Coronary artery (tissue), 2 donors: ENCODE results near the gene SCGB1A1.

Experiments
- DNase-seq: peaks from one replicate; pipeline ENCODE4 v3.0.0-alpha.2; 2017; ENCODE audit warnings: low spot score
- H3K27ac ChIP-seq, 2 donors: fragments of 200-600 bp; sonication (generic); one replicate each; pipeline ENCODE4 v1.5.1; 2016 to 2019
- H3K4me3 ChIP-seq: fragments of 200-600 bp; sonication (generic); 2 replicates; pipeline ENCODE4 v1.5.1; 2016; ENCODE audit warnings: mild to moderate bottlenecking, moderate library complexity
- CTCF ChIP-seq: fragments of 200-600 bp; sonication (generic); IDR thresholded peaks from one replicate; pipeline ENCODE4 v1.5.1; 2019; ENCODE audit warnings: antibody characterized with exemption

The SCGB1A1 gene

DNA sequence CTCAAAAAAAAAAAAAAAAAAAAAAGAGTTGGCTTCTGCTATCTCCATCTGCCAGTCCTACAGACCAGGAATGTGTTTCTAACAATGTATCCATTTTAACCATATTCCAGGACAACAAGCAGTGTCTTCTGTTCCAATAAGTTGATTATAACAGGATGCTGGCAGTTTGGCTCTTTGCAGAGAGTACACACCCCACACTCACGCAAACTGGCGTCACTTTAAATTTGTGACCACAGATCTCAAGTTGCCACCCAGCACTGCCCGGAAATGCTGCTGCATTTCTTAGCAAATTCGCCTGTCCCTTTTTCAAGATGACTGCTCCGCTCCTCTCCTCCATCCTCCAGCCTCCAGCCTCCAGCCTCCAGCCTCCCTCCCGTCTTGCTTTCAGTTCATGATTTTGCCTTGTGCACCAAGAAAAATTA lies 44.3 kb downstream of the SCGB1A1 start:
- DNase-seq = no peak
- H3K27ac ChIP-seq = no peak overlapping the region
- TF ChIP-seq CTCF = no peak

GRCh38 chr11:62464655-62465054 lies 45.8 kb downstream of the SCGB1A1 start:
- H3K4me3 ChIP-seq = no peak overlapping the region
- DNase-seq = no peak
- TF ChIP-seq CTCF = no peak
- no peak overlapping the region for H3K27ac ChIP-seq

More for the DNA sequence above, 44.3 kb downstream of the SCGB1A1 start:
- no peak overlapping the region for H3K4me3 ChIP-seq

GRCh38 chr11:62466444-62466843 lies 47.6 kb downstream of the SCGB1A1 start:
- H3K4me3 ChIP-seq = no peak overlapping the region
- H3K27ac ChIP-seq = no peak overlapping the region
- DNase-seq = no peak
- no peak for TF ChIP-seq CTCF

- DNase-seq = no peak
- no peak for TF ChIP-seq CTCF
- Histone ChIP-seq H3K4me3 (no peak overlapping the region), H3K27ac (no peak overlapping the region)
Measured at GRCh38 chr11:62468577-62468976, 49.7 kb downstream of the SCGB1A1 start.

GRCh38 chr11:62471603-62472002 lies 52.8 kb downstream of the SCGB1A1 start:
- no peak for DNase-seq
- peak overlapping the region in 1 of 2 donors; percentile 27 for H3K27ac ChIP-seq
- H3K4me3 ChIP-seq = no peak overlapping the region
- TF ChIP-seq CTCF = no peak

- no peak overlapping the region for H3K4me3 ChIP-seq
- no peak for DNase-seq
- no peak for TF ChIP-seq CTCF
- peak overlapping the region in 1 of 2 donors; percentile 27 for H3K27ac ChIP-seq
Measured at GRCh38 chr11:62472063-62472884, 53.4 kb downstream of the SCGB1A1 start.
